HG03097 (cell line): ENCODE results near the gene ELMOD1.

ENCODE experiments used
- ATAC-seq: cut with Tn5 transposase; IDR thresholded peaks from one replicate; pipeline ENCODE4 v1.9.1; 2021; ENCODE audit not compliant: unreplicated experiment, low FRiP score

The ELMOD1 gene

GRCh38 chr11:107682572-107682971 is 91.6 kb downstream of the ELMOD1 start:
- ATAC-seq, result no peak

GRCh38 chr11:107683061-107683460 is 92.1 kb downstream of the ELMOD1 start:
- ATAC-seq, result no peak

- no peak for ATAC-seq
Measured at GRCh38 chr11:107683807-107684206, 92.9 kb downstream of the ELMOD1 start.

GRCh38 chr11:107688322-107688918 is 97.5 kb downstream of the ELMOD1 start:
- no peak for ATAC-seq

- no peak for ATAC-seq
Measured at GRCh38 chr11:107689317-107690202, 98.6 kb downstream of the ELMOD1 start.

- no peak for ATAC-seq
Measured at GRCh38 chr11:107691000-107691750, 100.2 kb downstream of the ELMOD1 start.

GRCh38 chr11:107695446-107695845 is 104.5 kb downstream of the ELMOD1 start:
- ATAC-seq, result no peak

GRCh38 chr11:107696140-107696539 is 105.2 kb downstream of the ELMOD1 start:
- no peak for ATAC-seq

- no peak for ATAC-seq
Measured at GRCh38 chr11:107697291-107697690, 106.3 kb downstream of the ELMOD1 start.

- ATAC-seq, result no peak
Measured at GRCh38 chr11:107699371-107700285, 108.7 kb downstream of the ELMOD1 start.

- no peak for ATAC-seq
Measured at GRCh38 chr11:107702109-107702660, 111.2 kb downstream of the ELMOD1 start.

GRCh38 chr11:107702723-107703122 is 111.8 kb downstream of the ELMOD1 start:
- ATAC-seq, result no peak

- ATAC-seq, result no peak
Measured at GRCh38 chr11:107704451-107704850, 113.5 kb downstream of the ELMOD1 start.

- ATAC-seq, result no peak
Measured at GRCh38 chr11:107705027-107705426, 114.1 kb downstream of the ELMOD1 start.

- no peak for ATAC-seq
Measured at GRCh38 chr11:107706531-107706930, 115.6 kb downstream of the ELMOD1 start.

GRCh38 chr11:107707215-107707671 is 116.3 kb downstream of the ELMOD1 start:
- no peak for ATAC-seq

- no peak for ATAC-seq
Measured at GRCh38 chr11:107707807-107708206, 116.9 kb downstream of the ELMOD1 start.

- no peak for ATAC-seq
Measured at GRCh38 chr11:107708792-107709191, 117.8 kb downstream of the ELMOD1 start.

- ATAC-seq, result no peak
Measured at GRCh38 chr11:107710301-107710700, 119.4 kb downstream of the ELMOD1 start.
